A673 (cell line): ENCODE results near the gene ERC1.

Experiments
- EZH2 ChIP-seq: fragments of 200-600 bp; sonication (generic); IDR thresholded peaks from 2 replicates; pipeline ENCODE4 v1.6.1; 2017; ENCODE audit warnings: borderline replicate concordance, low read depth, mild to moderate bottlenecking, mixed read lengths, antibody characterized with exemption, low read length; ENCODE audit not compliant: poor library complexity, severe bottlenecking
- TF ChIP-seq, protein P1 (sequence below): fragments of 300-800, 200-600 bp; sonication (generic); conservative IDR thresholded peaks from 2 replicates; pipeline ENCODE4 v1.5.1; 2017; ENCODE audit warnings: low read depth, mild to moderate bottlenecking, antibody characterized with exemption, low read length, moderate library complexity, mixed read lengths

DNA sequence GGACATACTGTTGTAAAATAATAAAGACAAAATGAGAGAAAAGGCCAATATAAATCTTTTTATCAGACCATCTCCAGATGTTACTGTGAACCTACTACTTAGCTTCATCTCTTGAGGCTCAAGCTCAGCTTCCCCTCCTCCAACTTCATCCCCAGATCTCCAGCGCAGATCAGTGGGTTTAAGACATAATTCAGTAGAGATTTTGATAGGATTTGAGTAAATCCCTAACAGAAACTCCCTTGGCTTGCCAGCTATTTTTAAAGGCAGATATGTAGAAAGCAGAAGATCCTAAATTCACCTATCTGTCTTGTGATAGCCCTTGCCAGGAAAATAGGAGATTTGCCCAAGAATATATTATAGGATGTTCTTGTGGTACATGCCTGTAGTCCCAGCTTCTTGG is 366.7 kb downstream of the ERC1 start:
- TF ChIP-seq, protein P1, sequence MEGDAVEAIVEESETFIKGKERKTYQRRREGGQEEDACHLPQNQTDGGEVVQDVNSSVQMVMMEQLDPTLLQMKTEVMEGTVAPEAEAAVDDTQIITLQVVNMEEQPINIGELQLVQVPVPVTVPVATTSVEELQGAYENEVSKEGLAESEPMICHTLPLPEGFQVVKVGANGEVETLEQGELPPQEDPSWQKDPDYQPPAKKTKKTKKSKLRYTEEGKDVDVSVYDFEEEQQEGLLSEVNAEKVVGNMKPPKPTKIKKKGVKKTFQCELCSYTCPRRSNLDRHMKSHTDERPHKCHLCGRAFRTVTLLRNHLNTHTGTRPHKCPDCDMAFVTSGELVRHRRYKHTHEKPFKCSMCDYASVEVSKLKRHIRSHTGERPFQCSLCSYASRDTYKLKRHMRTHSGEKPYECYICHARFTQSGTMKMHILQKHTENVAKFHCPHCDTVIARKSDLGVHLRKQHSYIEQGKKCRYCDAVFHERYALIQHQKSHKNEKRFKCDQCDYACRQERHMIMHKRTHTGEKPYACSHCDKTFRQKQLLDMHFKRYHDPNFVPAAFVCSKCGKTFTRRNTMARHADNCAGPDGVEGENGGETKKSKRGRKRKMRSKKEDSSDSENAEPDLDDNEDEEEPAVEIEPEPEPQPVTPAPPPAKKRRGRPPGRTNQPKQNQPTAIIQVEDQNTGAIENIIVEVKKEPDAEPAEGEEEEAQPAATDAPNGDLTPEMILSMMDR = no peak
- TF ChIP-seq EZH2 = no peak
